ENCODE results near the gene ZBTB18.

GRCh38 chr1:244094880-244095528 lies 43.9 kb downstream of the ZBTB18 start:
- TF ChIP-seq CTCF (IDR thresholded peaks at IDR 0.05), result no peak
- no peak for TF ChIP-seq POLR2A (IDR thresholded peaks at IDR 0.05)
